GM18511 (cell line): ENCODE data around the gene HECTD4.
"Not testable (repeated sequence)": the region's sequence is repeated elsewhere in the genome, so short reads cannot be mapped to it uniquely, and the experiment has no call there.

Experiments
- ATAC-seq: cut with Tn5 transposase; IDR thresholded peaks from one replicate; pipeline ENCODE4 v1.9.1; 2021; ENCODE audit warnings: mild to moderate bottlenecking, moderate library complexity; ENCODE audit not compliant: unreplicated experiment

The HECTD4 gene

GRCh38 chr12:112359290-112359689, 22.9 kb downstream of the HECTD4 start:
- ATAC-seq = no peak

GRCh38 chr12:112357214-112357613, 25.0 kb downstream of the HECTD4 start:
- ATAC-seq = no peak

- ATAC-seq = no peak
These were observed 27.8 kb downstream of the HECTD4 start for GRCh38 chr12:112354399-112354798.

GRCh38 chr12:112353393-112353792, 28.8 kb downstream of the HECTD4 start:
- no peak for ATAC-seq

GRCh38 chr12:112352921-112353320, 29.3 kb downstream of the HECTD4 start:
- no peak for ATAC-seq

- no peak for ATAC-seq
These were observed 31.3 kb downstream of the HECTD4 start for GRCh38 chr12:112350593-112351592.

GRCh38 chr12:112349431-112349830, 32.8 kb downstream of the HECTD4 start:
- ATAC-seq = no peak

GRCh38 chr12:112348926-112349325, 33.3 kb downstream of the HECTD4 start:
- not testable (repeated sequence) for ATAC-seq

GRCh38 chr12:112347581-112347982, 34.6 kb downstream of the HECTD4 start:
- ATAC-seq = no peak

GRCh38 chr12:112346194-112346593, 36.0 kb downstream of the HECTD4 start:
- no peak for ATAC-seq

GRCh38 chr12:112344220-112344619, 38.0 kb downstream of the HECTD4 start:
- ATAC-seq = no peak

GRCh38 chr12:112342587-112342986, 39.6 kb downstream of the HECTD4 start:
- ATAC-seq = no peak

- ATAC-seq = no peak
These were observed 41.0 kb downstream of the HECTD4 start for GRCh38 chr12:112341046-112341825.

GRCh38 chr12:112340230-112340629, 42.0 kb downstream of the HECTD4 start:
- ATAC-seq = no peak

GRCh38 chr12:112334999-112335398, 47.2 kb downstream of the HECTD4 start:
- ATAC-seq = not testable (repeated sequence)

GRCh38 chr12:112333019-112333418, 49.2 kb downstream of the HECTD4 start:
- no peak for ATAC-seq

- ATAC-seq = no peak
These were observed 50.3 kb downstream of the HECTD4 start for GRCh38 chr12:112331886-112332285.

- no peak for ATAC-seq
These were observed 51.5 kb downstream of the HECTD4 start for GRCh38 chr12:112330706-112331105.

- no peak for ATAC-seq
These were observed 53.6 kb downstream of the HECTD4 start for GRCh38 chr12:112328456-112329124.

- no peak for ATAC-seq
These were observed 54.9 kb downstream of the HECTD4 start for GRCh38 chr12:112327209-112327938.
